HepG2 (cell line): ENCODE measurements around the gene ICAM5. TPM values are rescaled to one million over a fixed set of nuclear protein-coding genes. Genes with fewer than 3 reads are reported as not detected.
A peak's percentile ranks its signal among the peaks of the same experiment; 100 is the strongest.

ENCODE experiments used
- HINFP ChIP-seq: sonication (generic); formaldehyde crosslinking; IDR thresholded peaks from 2 replicates; pipeline ENCODE4 v1.4.0; 2020; ENCODE audit warnings: low read depth, mild to moderate bottlenecking, missing genetic modification reagents
- KDM2A ChIP-seq: sonication (generic); formaldehyde crosslinking; IDR thresholded peaks from 2 replicates; pipeline ENCODE4 v1.4.0; 2020; ENCODE audit warnings: low read depth, missing genetic modification reagents, borderline replicate concordance
- KDM5A ChIP-seq: fragments of 200-600 bp; sonication (generic); IDR thresholded peaks from 2 replicates; pipeline ENCODE4 v1.7.0; 2018; ENCODE audit warnings: antibody characterized with exemption, mild to moderate bottlenecking, low read length, borderline replicate concordance
- NR2F1 ChIP-seq, 2 experiments: fragments of 450-650 bp in 1 of 2; formaldehyde crosslinking in 1 of 2; IDR thresholded peaks; 2 replicates each; pipeline versions ENCODE4 v1.5.0 to v1.6.1; 2016 to 2020; ENCODE audit warnings: mild to moderate bottlenecking in 1 of 2, missing compliant biosample characterization in 1 of 2, missing genetic modification reagents in 1 of 2, moderate library complexity in 1 of 2
- REL ChIP-seq: sonication (generic); formaldehyde crosslinking; conservative IDR thresholded peaks from 2 replicates; pipeline ENCODE4 v1.8.0; 2022; ENCODE audit warnings: mild to moderate bottlenecking, missing genetic modification reagents, moderate library complexity
- TBX2 ChIP-seq: sonication (generic); formaldehyde crosslinking; IDR thresholded peaks from 2 replicates; pipeline ENCODE4 v1.5.0; 2020; ENCODE audit warnings: missing genetic modification reagents, mild to moderate bottlenecking, borderline replicate concordance
- ZC3H4 ChIP-seq: sonication (generic); formaldehyde crosslinking; IDR thresholded peaks from 2 replicates; pipeline ENCODE4 v1.4.0; 2020; ENCODE audit warnings: missing genetic modification reagents, borderline replicate concordance
- ZNF142 ChIP-seq: sonication (generic); formaldehyde crosslinking; IDR thresholded peaks from 2 replicates; pipeline ENCODE4 v1.4.0; 2020; ENCODE audit warnings: missing genetic modification reagents
- ZNF331 ChIP-seq: sonication (generic); formaldehyde crosslinking; IDR thresholded peaks from 2 replicates; pipeline ENCODE4 v1.4.0; 2020; ENCODE audit warnings: missing genetic modification reagents
- ZNF557 ChIP-seq: sonication (generic); formaldehyde crosslinking; IDR thresholded peaks from 2 replicates; pipeline ENCODE4 v1.4.0; 2020; ENCODE audit warnings: missing genetic modification reagents
- ZNF75D ChIP-seq: sonication (generic); formaldehyde crosslinking; IDR thresholded peaks from 2 replicates; pipeline ENCODE4 v1.8.1; 2023; ENCODE audit warnings: missing genetic modification reagents, mild to moderate bottlenecking, borderline replicate concordance
- ZNF788 ChIP-seq: sonication (generic); formaldehyde crosslinking; IDR thresholded peaks from 2 replicates; pipeline ENCODE4 v1.5.0; 2020; ENCODE audit warnings: mild to moderate bottlenecking, missing genetic modification reagents, borderline replicate concordance
- polyA plus RNA-seq, 8 experiments: library from polyadenylated mRNA; depleted of rRNA in 3 of 8; stranded (reverse) in 7 of 8; unstranded in 1 of 8; fragments of >200 nt; fragmentation: Illumina TruSeq in 4 of 8; extraction: Trizol in 4 of 8; gene quantifications; 2 replicates each; pipeline versions ENCODE4 v1.2.1 to v1.2.3, GENCODE V29; 2011 to 2016; ENCODE audit warnings: low read depth in 4 of 8, missing spikeins in 1 of 8, mixed read lengths in 1 of 8; ENCODE audit not compliant: insufficient read depth in 1 of 8
- total RNA-seq, 5 experiments: library from RNA; depleted of rRNA; stranded (reverse); fragments of >200 nt; fragmentation: Illumina TruSeq; extraction: Trizol; gene quantifications; 2 replicates each; pipeline ENCODE4 v1.2.3, GENCODE V29; 2016; ENCODE audit warnings: low read depth in 1 of 5
- TF ChIP-seq, protein P1 (sequence below): sonication (generic); formaldehyde crosslinking; IDR thresholded peaks from 2 replicates; pipeline ENCODE4 v1.5.1; 2020; ENCODE audit warnings: mild to moderate bottlenecking, missing genetic modification reagents, moderate library complexity
- TF ChIP-seq, protein P2 (sequence below): sonication (generic); formaldehyde crosslinking; IDR thresholded peaks from 2 replicates; pipeline ENCODE4 v1.8.1; 2023; ENCODE audit warnings: mild to moderate bottlenecking, missing genetic modification reagents

ICAM5 gene
- total and polyA plus RNA-seq, 2 of the 13 experiments (the other 11 are each of a cell fraction or from before 2014, with no cell fraction given), result 0.46 to 1.6 TPM

- TF ChIP-seq, protein P1, sequence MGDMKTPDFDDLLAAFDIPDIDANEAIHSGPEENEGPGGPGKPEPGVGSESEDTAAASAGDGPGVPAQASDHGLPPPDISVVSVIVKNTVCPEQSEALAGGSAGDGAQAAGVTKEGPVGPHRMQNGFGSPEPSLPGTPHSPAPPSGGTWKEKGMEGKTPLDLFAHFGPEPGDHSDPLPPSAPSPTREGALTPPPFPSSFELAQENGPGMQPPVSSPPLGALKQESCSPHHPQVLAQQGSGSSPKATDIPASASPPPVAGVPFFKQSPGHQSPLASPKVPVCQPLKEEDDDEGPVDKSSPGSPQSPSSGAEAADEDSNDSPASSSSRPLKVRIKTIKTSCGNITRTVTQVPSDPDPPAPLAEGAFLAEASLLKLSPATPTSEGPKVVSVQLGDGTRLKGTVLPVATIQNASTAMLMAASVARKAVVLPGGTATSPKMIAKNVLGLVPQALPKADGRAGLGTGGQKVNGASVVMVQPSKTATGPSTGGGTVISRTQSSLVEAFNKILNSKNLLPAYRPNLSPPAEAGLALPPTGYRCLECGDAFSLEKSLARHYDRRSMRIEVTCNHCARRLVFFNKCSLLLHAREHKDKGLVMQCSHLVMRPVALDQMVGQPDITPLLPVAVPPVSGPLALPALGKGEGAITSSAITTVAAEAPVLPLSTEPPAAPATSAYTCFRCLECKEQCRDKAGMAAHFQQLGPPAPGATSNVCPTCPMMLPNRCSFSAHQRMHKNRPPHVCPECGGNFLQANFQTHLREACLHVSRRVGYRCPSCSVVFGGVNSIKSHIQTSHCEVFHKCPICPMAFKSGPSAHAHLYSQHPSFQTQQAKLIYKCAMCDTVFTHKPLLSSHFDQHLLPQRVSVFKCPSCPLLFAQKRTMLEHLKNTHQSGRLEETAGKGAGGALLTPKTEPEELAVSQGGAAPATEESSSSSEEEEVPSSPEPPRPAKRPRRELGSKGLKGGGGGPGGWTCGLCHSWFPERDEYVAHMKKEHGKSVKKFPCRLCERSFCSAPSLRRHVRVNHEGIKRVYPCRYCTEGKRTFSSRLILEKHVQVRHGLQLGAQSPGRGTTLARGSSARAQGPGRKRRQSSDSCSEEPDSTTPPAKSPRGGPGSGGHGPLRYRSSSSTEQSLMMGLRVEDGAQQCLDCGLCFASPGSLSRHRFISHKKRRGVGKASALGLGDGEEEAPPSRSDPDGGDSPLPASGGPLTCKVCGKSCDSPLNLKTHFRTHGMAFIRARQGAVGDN (CRISPR knock-in tag), result peak; percentile 91
- TF ChIP-seq ZC3H4 (no peak), ZNF788 (CRISPR knock-in tag) (peak; percentile 69; the same call in 1 of the 2 replicates), ZNF75D (CRISPR knock-in tag) (no peak), TBX2 (peak; percentile 52; the same call in 1 of the 2 replicates), NR2F1 (CRISPR knock-in tag; IDR thresholded peaks at IDR 0.05) (no peak), ZNF331 (CRISPR knock-in tag) (peak; percentile 23; the same call in 1 of the 2 replicates), REL (CRISPR knock-in tag) (peak; percentile 80; the same call in 1 of the 2 replicates), KDM2A (peak; percentile 99), ZNF557 (CRISPR knock-in tag) (no peak), ZNF142 (no peak), HINFP (peak; percentile 20; the same call in 1 of the 2 replicates), KDM5A (peak; percentile 91)
- TF ChIP-seq, protein P2, sequence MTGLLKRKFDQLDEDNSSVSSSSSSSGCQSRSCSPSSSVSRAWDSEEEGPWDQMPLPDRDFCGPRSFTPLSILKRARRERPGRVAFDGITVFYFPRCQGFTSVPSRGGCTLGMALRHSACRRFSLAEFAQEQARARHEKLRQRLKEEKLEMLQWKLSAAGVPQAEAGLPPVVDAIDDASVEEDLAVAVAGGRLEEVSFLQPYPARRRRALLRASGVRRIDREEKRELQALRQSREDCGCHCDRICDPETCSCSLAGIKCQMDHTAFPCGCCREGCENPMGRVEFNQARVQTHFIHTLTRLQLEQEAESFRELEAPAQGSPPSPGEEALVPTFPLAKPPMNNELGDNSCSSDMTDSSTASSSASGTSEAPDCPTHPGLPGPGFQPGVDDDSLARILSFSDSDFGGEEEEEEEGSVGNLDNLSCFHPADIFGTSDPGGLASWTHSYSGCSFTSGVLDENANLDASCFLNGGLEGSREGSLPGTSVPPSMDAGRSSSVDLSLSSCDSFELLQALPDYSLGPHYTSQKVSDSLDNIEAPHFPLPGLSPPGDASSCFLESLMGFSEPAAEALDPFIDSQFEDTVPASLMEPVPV (CRISPR knock-in tag), result no peak
These were observed 25.8 kb downstream of the ICAM5 start, which contains the start of gene FDX2 (continued) for GRCh38 chr19:10315335-10316214.
